ENCODE data around the gene WDR37. TPM values are rescaled to one million over a fixed set of nuclear protein-coding genes. Genes with fewer than 3 reads are reported as not detected.
"Not testable (repeated sequence)": the region's sequence is repeated elsewhere in the genome, so short reads cannot be mapped to it uniquely, and the experiment has no call there.

WDR37 gene
- polyA plus RNA-seq, 2 donors, result 4.3 to 5.0 TPM

GRCh38 chr10:1036341-1036791 lies 19.8 kb upstream of the WDR37 start:
- Histone ChIP-seq H3K27me3 (ENCODE audit: control insufficient read depth in 1 of 2, insufficient read depth in 2 of 2, low read length in 2 of 2) (no peaks in the 10 kb centered on the region), H3K9me3 (ENCODE audit: control insufficient read depth in 2 of 2, insufficient read depth in 1 of 2, low read depth in 1 of 2, low read length in 1 of 2) (no peaks in the 10 kb centered on the region), H3K4me3 (ENCODE audit: low read depth in 1 of 2, low read length in 2 of 2) (no peak overlapping the region), H3K4me1 (ENCODE audit: control insufficient read depth in 2 of 2, insufficient read depth in 2 of 2, low read length in 1 of 2) (peaks cover 0 to 4% of the 10 kb centered on the region in 2 donors), H3K27ac (ENCODE audit: low read depth in 2 of 2, low read length in 1 of 2) (peak overlapping the region in 1 of 2 donors; percentile 37), H3K36me3 (ENCODE audit: control insufficient read depth in 2 of 2, insufficient read depth in 2 of 2, low read length in 1 of 2) (peaks cover 0 to 3% of the 10 kb centered on the region in 2 donors)
- 54 to 56% methylated on average over 14 of the region's 14 CpGs for WGBS, 2 donors

DNA sequence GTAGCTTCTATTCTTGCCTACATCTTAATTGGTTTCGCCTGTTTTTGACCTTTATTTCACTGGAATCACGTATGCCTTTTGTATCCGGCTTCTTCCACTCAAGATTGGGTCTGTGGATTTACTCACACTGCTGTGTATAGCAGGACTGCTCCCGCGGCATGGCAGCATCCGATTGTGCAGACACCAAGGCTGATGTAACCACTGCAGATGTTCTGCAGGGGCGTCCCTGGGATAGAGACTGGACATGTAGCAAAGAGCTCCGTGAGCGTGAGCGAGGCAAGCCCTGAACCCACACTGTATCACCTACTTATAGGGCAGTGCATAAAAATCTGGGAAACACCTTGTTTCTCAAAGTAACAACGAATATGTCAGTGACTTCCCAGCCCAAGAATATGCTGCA lies 19.1 kb upstream of the WDR37 start:
- peaks cover 0 to 3% of the 10 kb centered on the region in 2 donors for H3K36me3 ChIP-seq (ENCODE audit: control insufficient read depth in 2 of 2, insufficient read depth in 2 of 2, low read length in 1 of 2)
- no peaks in the 10 kb centered on the region for H3K9me3 ChIP-seq (ENCODE audit: control insufficient read depth in 2 of 2, insufficient read depth in 1 of 2, low read depth in 1 of 2, low read length in 1 of 2)
- no peak overlapping the region for H3K4me3 ChIP-seq (ENCODE audit: low read depth in 1 of 2, low read length in 2 of 2)
- 90 to 92% methylated on average over 11 of the region's 11 CpGs for WGBS, 2 donors
- H3K27me3 ChIP-seq (ENCODE audit: control insufficient read depth in 1 of 2, insufficient read depth in 2 of 2, low read length in 2 of 2), result no peaks in the 10 kb centered on the region
- peaks cover 0 to 4% of the 10 kb centered on the region in 2 donors for H3K4me1 ChIP-seq (ENCODE audit: control insufficient read depth in 2 of 2, insufficient read depth in 2 of 2, low read length in 1 of 2)
- no peak overlapping the region for H3K27ac ChIP-seq (ENCODE audit: low read depth in 2 of 2, low read length in 1 of 2)

DNA sequence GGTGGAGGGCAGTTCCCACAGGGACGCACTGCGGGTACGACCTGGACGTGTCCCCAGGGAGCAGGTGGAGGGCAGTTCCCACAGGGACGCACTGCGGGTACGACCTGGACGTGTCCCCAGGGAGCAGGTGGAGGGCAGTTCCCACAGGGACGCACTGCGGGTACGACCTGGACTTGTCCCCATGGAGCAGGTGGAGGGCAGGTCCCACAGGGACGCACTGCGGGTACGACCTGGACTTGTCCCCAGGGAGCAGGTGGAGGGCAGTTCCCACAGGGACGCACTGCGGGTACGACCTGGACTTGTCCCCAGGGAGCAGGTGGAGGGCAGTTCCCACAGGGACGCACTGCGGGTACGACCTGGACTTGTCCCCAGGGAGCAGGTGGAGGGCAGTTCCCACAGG lies 17.4 kb upstream of the WDR37 start:
- H3K4me1 ChIP-seq (ENCODE audit: control insufficient read depth in 2 of 2, insufficient read depth in 2 of 2, low read length in 1 of 2); H3K4me3 ChIP-seq (ENCODE audit: low read depth in 1 of 2, low read length in 2 of 2); H3K9me3 ChIP-seq (ENCODE audit: control insufficient read depth in 2 of 2, insufficient read depth in 1 of 2, low read depth in 1 of 2, low read length in 1 of 2); H3K27ac ChIP-seq (ENCODE audit: low read depth in 2 of 2, low read length in 1 of 2); H3K27me3 ChIP-seq (ENCODE audit: control insufficient read depth in 1 of 2, insufficient read depth in 2 of 2, low read length in 2 of 2); H3K36me3 ChIP-seq (ENCODE audit: control insufficient read depth in 2 of 2, insufficient read depth in 2 of 2, low read length in 1 of 2): not testable (repeated sequence)
- WGBS, 2 donors, result 88 to 96% methylated on average over 6 to 15 of the region's 20 CpGs

- WGBS, 2 donors, result 80 to 86% methylated on average over 3 of the region's 3 CpGs
- H3K9me3 ChIP-seq (ENCODE audit: control insufficient read depth in 2 of 2, insufficient read depth in 1 of 2, low read depth in 1 of 2, low read length in 1 of 2), result no peaks in the 10 kb centered on the region
- H3K4me1 ChIP-seq (ENCODE audit: control insufficient read depth in 2 of 2, insufficient read depth in 2 of 2, low read length in 1 of 2), result peaks cover 0 to 4% of the 10 kb centered on the region in 2 donors
- H3K36me3 ChIP-seq (ENCODE audit: control insufficient read depth in 2 of 2, insufficient read depth in 2 of 2, low read length in 1 of 2), result peaks cover 0 to 10% of the 10 kb centered on the region in 2 donors
- H3K27ac ChIP-seq (ENCODE audit: low read depth in 2 of 2, low read length in 1 of 2), result no peak overlapping the region
- no peak overlapping the region for H3K4me3 ChIP-seq (ENCODE audit: low read depth in 1 of 2, low read length in 2 of 2)
- H3K27me3 ChIP-seq (ENCODE audit: control insufficient read depth in 1 of 2, insufficient read depth in 2 of 2, low read length in 2 of 2), result no peaks in the 10 kb centered on the region
Observed at GRCh38 chr10:1040133-1040532, 16.1 kb upstream of the WDR37 start.

- Histone ChIP-seq H3K4me3 (ENCODE audit: low read depth in 1 of 2, low read length in 2 of 2) (no peak overlapping the region), H3K27ac (ENCODE audit: low read depth in 2 of 2, low read length in 1 of 2) (no peak overlapping the region), H3K36me3 (ENCODE audit: control insufficient read depth in 2 of 2, insufficient read depth in 2 of 2, low read length in 1 of 2) (peaks cover 0 to 10% of the 10 kb centered on the region in 2 donors), H3K27me3 (ENCODE audit: control insufficient read depth in 1 of 2, insufficient read depth in 2 of 2, low read length in 2 of 2) (no peaks in the 10 kb centered on the region), H3K4me1 (ENCODE audit: control insufficient read depth in 2 of 2, insufficient read depth in 2 of 2, low read length in 1 of 2) (peaks cover 0 to 6% of the 10 kb centered on the region in 2 donors), H3K9me3 (ENCODE audit: control insufficient read depth in 2 of 2, insufficient read depth in 1 of 2, low read depth in 1 of 2, low read length in 1 of 2) (no peaks in the 10 kb centered on the region)
- WGBS, 2 donors, result 95% methylated on average over 9 of the region's 9 CpGs
Observed at GRCh38 chr10:1041514-1041913, 14.7 kb upstream of the WDR37 start.

- Histone ChIP-seq H3K4me1 (ENCODE audit: control insufficient read depth in 2 of 2, insufficient read depth in 2 of 2, low read length in 1 of 2) (peaks cover 0 to 6% of the 10 kb centered on the region in 2 donors), H3K4me3 (ENCODE audit: low read depth in 1 of 2, low read length in 2 of 2) (peak overlapping the region in 1 of 2 donors; percentile 4), H3K27me3 (ENCODE audit: control insufficient read depth in 1 of 2, insufficient read depth in 2 of 2, low read length in 2 of 2) (no peaks in the 10 kb centered on the region), H3K27ac (ENCODE audit: low read depth in 2 of 2, low read length in 1 of 2) (peak overlapping the region in 1 of 2 donors; percentile 39), H3K36me3 (ENCODE audit: control insufficient read depth in 2 of 2, insufficient read depth in 2 of 2, low read length in 1 of 2) (peaks cover 0 to 10% of the 10 kb centered on the region in 2 donors), H3K9me3 (ENCODE audit: control insufficient read depth in 2 of 2, insufficient read depth in 1 of 2, low read depth in 1 of 2, low read length in 1 of 2) (no peaks in the 10 kb centered on the region)
- WGBS, 2 donors, result 70 to 72% methylated on average over 12 of the region's 12 CpGs
Observed at GRCh38 chr10:1043532-1043995, 12.6 kb upstream of the WDR37 start.

DNA sequence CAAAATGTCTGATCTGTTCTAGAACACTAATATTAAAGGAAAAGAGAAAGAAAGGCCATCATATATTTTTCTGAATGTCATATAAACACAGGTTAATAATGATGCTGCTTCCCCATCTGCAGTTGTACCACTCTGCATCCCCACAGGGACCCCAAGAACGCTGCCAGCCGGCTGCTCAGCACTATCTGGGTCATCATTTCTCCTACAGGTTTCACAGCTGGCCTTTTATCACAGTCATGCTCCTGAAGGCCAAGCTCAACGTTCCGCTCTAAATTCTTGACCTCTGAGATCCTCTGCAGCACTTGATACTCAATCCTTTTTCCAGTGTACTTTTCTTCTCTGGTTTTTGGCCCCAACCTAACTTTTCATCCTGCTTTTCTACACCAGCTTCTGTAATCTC lies 12.0 kb upstream of the WDR37 start:
- no peak overlapping the region for H3K4me3 ChIP-seq (ENCODE audit: low read depth in 1 of 2, low read length in 2 of 2)

GRCh38 chr10:1044964-1045363 lies 11.2 kb upstream of the WDR37 start:
- Histone ChIP-seq H3K27me3 (ENCODE audit: control insufficient read depth in 1 of 2, insufficient read depth in 2 of 2, low read length in 2 of 2) (no peaks in the 10 kb centered on the region), H3K36me3 (ENCODE audit: control insufficient read depth in 2 of 2, insufficient read depth in 2 of 2, low read length in 1 of 2) (peaks cover 0 to 10% of the 10 kb centered on the region in 2 donors), H3K27ac (ENCODE audit: low read depth in 2 of 2, low read length in 1 of 2) (no peak overlapping the region), H3K4me3 (ENCODE audit: low read depth in 1 of 2, low read length in 2 of 2) (no peak overlapping the region), H3K9me3 (ENCODE audit: control insufficient read depth in 2 of 2, insufficient read depth in 1 of 2, low read depth in 1 of 2, low read length in 1 of 2) (no peaks in the 10 kb centered on the region), H3K4me1 (ENCODE audit: control insufficient read depth in 2 of 2, insufficient read depth in 2 of 2, low read length in 1 of 2) (peaks cover 0 to 6% of the 10 kb centered on the region in 2 donors)
- 70 to 79% methylated on average over 4 of the region's 4 CpGs for WGBS, 2 donors

More for the DNA sequence above, 12.0 kb upstream of the WDR37 start:
- 52 to 70% methylated on average over 4 of the region's 4 CpGs for WGBS, 2 donors
- Histone ChIP-seq H3K27ac (ENCODE audit: low read depth in 2 of 2, low read length in 1 of 2) (peak overlapping the region; percentile 39 to 52), H3K36me3 (ENCODE audit: control insufficient read depth in 2 of 2, insufficient read depth in 2 of 2, low read length in 1 of 2) (peaks cover 0 to 10% of the 10 kb centered on the region in 2 donors), H3K9me3 (ENCODE audit: control insufficient read depth in 2 of 2, insufficient read depth in 1 of 2, low read depth in 1 of 2, low read length in 1 of 2) (no peaks in the 10 kb centered on the region), H3K4me1 (ENCODE audit: control insufficient read depth in 2 of 2, insufficient read depth in 2 of 2, low read length in 1 of 2) (peaks cover 0 to 6% of the 10 kb centered on the region in 2 donors), H3K27me3 (ENCODE audit: control insufficient read depth in 1 of 2, insufficient read depth in 2 of 2, low read length in 2 of 2) (no peaks in the 10 kb centered on the region)

DNA sequence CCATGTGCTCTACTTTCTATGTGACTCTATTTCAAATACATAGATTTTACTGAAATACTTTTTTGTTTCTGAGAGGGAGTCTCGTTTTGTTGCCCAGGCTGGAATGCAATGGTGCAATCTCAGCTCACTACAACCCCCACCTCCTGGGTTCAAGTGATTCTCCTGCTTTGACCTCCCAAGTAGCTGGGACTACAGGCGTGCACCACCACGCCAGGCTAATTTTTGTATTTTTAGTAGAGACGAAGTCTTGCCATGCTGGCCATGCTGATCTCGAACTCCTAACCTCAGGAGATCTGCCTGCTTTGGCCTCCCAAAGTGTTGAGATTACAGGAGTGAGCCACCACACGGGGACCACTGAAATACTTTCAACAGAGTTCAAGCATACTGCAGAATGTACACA lies 10.8 kb upstream of the WDR37 start:
- no peak overlapping the region for H3K4me3 ChIP-seq (ENCODE audit: low read depth in 1 of 2, low read length in 2 of 2)
- H3K27me3 ChIP-seq (ENCODE audit: control insufficient read depth in 1 of 2, insufficient read depth in 2 of 2, low read length in 2 of 2), result no peaks in the 10 kb centered on the region
- peaks cover 0 to 7% of the 10 kb centered on the region in 2 donors for H3K36me3 ChIP-seq (ENCODE audit: control insufficient read depth in 2 of 2, insufficient read depth in 2 of 2, low read length in 1 of 2)
- no peak overlapping the region for H3K27ac ChIP-seq (ENCODE audit: low read depth in 2 of 2, low read length in 1 of 2)
- WGBS, 2 donors, result 84 to 85% methylated on average over 6 of the region's 6 CpGs
- no peaks in the 10 kb centered on the region for H3K9me3 ChIP-seq (ENCODE audit: control insufficient read depth in 2 of 2, insufficient read depth in 1 of 2, low read depth in 1 of 2, low read length in 1 of 2)
- peaks cover 0 to 6% of the 10 kb centered on the region in 2 donors for H3K4me1 ChIP-seq (ENCODE audit: control insufficient read depth in 2 of 2, insufficient read depth in 2 of 2, low read length in 1 of 2)

DNA sequence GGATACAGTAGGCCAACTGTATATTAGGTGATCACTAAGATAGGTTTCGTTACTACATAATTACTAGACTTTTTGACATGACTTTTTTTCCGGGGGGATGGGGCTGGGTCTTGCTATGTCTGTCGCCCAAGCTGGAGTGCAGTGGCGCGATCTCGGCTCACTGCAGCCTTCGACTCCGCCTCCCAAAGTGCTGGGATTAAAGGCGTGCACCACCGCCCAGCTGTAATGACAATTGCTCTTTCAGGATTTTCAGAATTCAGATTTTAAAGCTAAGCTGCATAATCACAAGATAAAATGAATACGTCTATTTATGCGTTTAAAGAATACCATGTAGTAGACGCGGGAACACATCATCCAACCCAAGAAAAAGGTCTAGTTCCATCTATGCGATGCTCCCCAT lies 8.2 kb upstream of the WDR37 start:
- WGBS, 2 donors, result 4% methylated on average over 15 of the region's 15 CpGs
- Histone ChIP-seq H3K27me3 (ENCODE audit: control insufficient read depth in 1 of 2, insufficient read depth in 2 of 2, low read length in 2 of 2) (no peaks in the 10 kb centered on the region), H3K36me3 (ENCODE audit: control insufficient read depth in 2 of 2, insufficient read depth in 2 of 2, low read length in 1 of 2) (peaks cover 0 to 5% of the 10 kb centered on the region in 2 donors), H3K9me3 (ENCODE audit: control insufficient read depth in 2 of 2, insufficient read depth in 1 of 2, low read depth in 1 of 2, low read length in 1 of 2) (no peaks in the 10 kb centered on the region), H3K27ac (ENCODE audit: low read depth in 2 of 2, low read length in 1 of 2) (peak overlapping the region; percentile 96 to 100), H3K4me1 (ENCODE audit: control insufficient read depth in 2 of 2, insufficient read depth in 2 of 2, low read length in 1 of 2) (peaks cover 0 to 8% of the 10 kb centered on the region in 2 donors), H3K4me3 (ENCODE audit: low read depth in 1 of 2, low read length in 2 of 2) (peak overlapping the region; percentile 77 to 96)

Measured in esophagus (tissue), 2 donors.